Skeletal muscle satellite cell (primary cell): ENCODE measurements around the gene COBLL1.

ENCODE experiments used
- H3K27me3 ChIP-seq: 2 replicates; pipeline ENCODE4 v1.7.0; 2013; ENCODE audit warnings: low read length; ENCODE audit not compliant: control insufficient read depth, insufficient read depth
- H3K36me3 ChIP-seq: 2 replicates; pipeline ENCODE4 v1.7.0; 2013; ENCODE audit warnings: mild to moderate bottlenecking, control low read depth, low read length; ENCODE audit not compliant: insufficient read depth
- H3K4me1 ChIP-seq: 2 replicates; pipeline ENCODE4 v1.7.0; 2013; ENCODE audit warnings: low read length; ENCODE audit not compliant: control insufficient read depth, insufficient read depth
- H3K4me2 ChIP-seq: 2 replicates; pipeline ENCODE4 v1.7.0; 2013; ENCODE audit warnings: mild to moderate bottlenecking, low read length
- H3K4me3 ChIP-seq: 2 replicates; pipeline ENCODE4 v1.7.0; 2013; ENCODE audit warnings: low read length
- H3K9ac ChIP-seq: 2 replicates; pipeline ENCODE4 v1.7.0; 2013; ENCODE audit warnings: mild to moderate bottlenecking, low read depth, low read length, moderate library complexity
- H3K9me3 ChIP-seq: replicated peaks from 2 replicates; pipeline ENCODE4 v1.7.0; 2013; ENCODE audit warnings: mild to moderate bottlenecking, control low read depth, low read length

COBLL1 gene

DNA sequence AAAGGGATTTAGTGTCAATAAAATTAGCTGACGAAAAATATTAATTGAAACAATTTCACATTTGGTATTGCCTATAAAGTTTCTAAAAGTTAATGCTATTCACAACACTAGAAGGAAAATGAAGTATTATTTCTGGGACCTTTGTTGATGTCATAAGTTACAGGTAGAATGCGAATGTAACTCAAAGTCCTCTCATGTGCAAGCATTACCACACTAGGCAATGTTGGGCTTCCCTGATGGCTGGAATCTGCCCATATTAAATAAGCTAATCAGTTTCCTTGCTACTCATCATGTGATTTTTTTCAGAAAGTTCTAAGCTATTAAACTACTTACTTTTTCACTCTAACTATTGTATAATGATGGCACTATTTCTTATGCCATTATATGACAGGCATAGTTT is 44.6 kb downstream of the COBLL1 start:
- Histone ChIP-seq H3K27me3 (no peaks in the 10 kb centered on the region), H3K4me1 (peaks cover 14% of the 10 kb centered on the region), H3K4me3 (no peak overlapping the region), H3K36me3 (no peaks in the 10 kb centered on the region), H3K9ac (no peak overlapping the region), H3K9me3 (no peaks in the 10 kb centered on the region), H3K4me2 (no peak overlapping the region)

DNA sequence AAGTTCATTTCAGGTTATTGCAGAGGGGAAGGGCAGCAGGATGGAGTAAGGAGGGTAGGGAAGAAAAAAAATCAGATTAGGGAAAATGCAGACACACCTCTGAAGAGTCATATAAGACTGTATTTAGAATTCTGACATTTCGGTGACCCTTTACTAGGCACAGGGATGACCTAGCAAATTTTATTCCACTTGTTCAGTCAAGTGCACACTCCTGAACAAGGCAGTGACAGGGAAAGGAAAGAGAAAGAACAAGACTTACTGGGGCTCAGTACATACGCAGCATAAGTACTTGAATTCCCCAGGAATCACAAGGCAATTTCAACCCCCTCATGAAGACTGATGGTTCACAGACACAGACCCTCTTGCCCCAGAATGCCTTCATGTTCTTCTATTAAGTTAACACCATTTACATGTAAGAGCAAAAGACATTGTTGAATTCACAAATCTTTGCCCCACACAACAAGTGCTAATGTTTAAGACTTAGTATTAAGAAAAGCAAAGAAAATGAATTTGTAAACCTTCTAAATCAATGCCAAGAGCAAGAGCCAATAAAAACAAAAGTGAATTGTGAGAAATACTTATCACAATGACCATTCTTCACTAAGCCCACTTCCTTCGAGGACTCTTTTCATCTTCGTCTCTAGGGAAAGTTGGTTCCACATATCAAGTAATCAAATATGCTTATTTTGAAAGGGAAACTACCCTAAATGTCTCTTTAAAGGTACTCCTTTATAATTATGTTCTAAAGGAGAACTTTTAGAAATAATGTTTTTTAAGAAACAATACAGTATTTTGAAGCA is 47.0 kb downstream of the COBLL1 start:
- Histone ChIP-seq H3K4me1 (peaks cover 14% of the 10 kb centered on the region), H3K9me3 (no peaks in the 10 kb centered on the region), H3K4me3 (no peak overlapping the region), H3K27me3 (no peaks in the 10 kb centered on the region), H3K9ac (no peak overlapping the region), H3K36me3 (no peaks in the 10 kb centered on the region), H3K4me2 (no peak overlapping the region)

DNA sequence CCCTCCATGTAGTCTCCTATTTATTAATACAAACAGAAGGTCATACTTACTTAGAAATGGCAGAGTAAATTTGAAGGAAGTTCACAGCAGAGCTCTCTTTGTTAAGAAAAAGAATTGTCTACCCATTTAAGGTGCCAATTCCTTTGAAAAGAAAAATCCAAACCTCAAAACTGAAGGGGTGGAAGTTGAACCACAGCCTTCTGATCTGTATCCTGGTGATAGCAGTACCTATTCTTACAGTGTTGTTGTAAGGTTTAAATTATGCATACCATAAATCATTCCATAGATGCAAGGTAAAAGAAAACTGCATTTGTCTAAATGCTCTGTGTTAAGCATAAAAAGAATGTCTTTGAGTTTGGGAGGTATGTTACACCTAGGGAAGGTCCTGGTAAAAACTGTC is 47.6 kb downstream of the COBLL1 start:
- Histone ChIP-seq H3K4me3 (no peak overlapping the region), H3K9ac (no peak overlapping the region)

DNA sequence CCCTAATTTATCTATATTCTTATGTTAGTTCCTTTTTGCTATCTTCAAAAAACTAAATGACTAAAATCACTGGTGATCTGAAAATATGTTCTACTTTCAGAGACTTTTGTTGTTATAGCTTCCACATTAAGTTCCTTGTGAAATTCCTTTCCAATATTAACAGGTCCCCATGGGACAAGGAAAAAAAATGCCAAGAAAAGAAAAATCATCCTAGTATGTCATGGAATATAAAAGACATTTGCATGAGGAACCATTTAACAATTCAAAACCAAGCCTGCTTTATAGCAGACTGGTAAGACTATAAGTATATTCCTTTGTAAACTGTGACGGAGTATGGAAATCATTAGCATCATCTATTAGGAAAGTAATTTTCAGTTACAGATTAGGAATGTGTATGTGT is 48.1 kb downstream of the COBLL1 start:
- no peak overlapping the region for H3K4me3 ChIP-seq
- H3K9me3 ChIP-seq: no peaks in the 10 kb centered on the region
- H3K36me3 ChIP-seq: no peaks in the 10 kb centered on the region
- H3K27me3 ChIP-seq: no peaks in the 10 kb centered on the region
- H3K9ac ChIP-seq: peak overlapping the region; percentile 41
- H3K4me2 ChIP-seq: no peak overlapping the region
- peaks cover 14% of the 10 kb centered on the region for H3K4me1 ChIP-seq

More for the DNA sequence above, 47.6 kb downstream of the COBLL1 start:
- Histone ChIP-seq H3K27me3 (no peaks in the 10 kb centered on the region), H3K9me3 (no peaks in the 10 kb centered on the region), H3K4me1 (peaks cover 14% of the 10 kb centered on the region), H3K4me2 (no peak overlapping the region), H3K36me3 (no peaks in the 10 kb centered on the region)

- Histone ChIP-seq H3K4me3 (no peak overlapping the region), H3K9ac (peak overlapping the region; percentile 41), H3K9me3 (no peaks in the 10 kb centered on the region), H3K36me3 (no peaks in the 10 kb centered on the region), H3K27me3 (no peaks in the 10 kb centered on the region), H3K4me2 (no peak overlapping the region), H3K4me1 (peaks cover 14% of the 10 kb centered on the region)
Measured at GRCh38 chr2:164792316-164793170, 49.1 kb downstream of the COBLL1 start.

- Histone ChIP-seq H3K9me3 (no peaks in the 10 kb centered on the region), H3K4me3 (no peak overlapping the region), H3K4me1 (peaks cover 27% of the 10 kb centered on the region), H3K4me2 (no peak overlapping the region), H3K9ac (no peak overlapping the region), H3K27me3 (no peaks in the 10 kb centered on the region), H3K36me3 (no peaks in the 10 kb centered on the region)
Measured at GRCh38 chr2:164789968-164790367, 51.7 kb downstream of the COBLL1 start.

DNA sequence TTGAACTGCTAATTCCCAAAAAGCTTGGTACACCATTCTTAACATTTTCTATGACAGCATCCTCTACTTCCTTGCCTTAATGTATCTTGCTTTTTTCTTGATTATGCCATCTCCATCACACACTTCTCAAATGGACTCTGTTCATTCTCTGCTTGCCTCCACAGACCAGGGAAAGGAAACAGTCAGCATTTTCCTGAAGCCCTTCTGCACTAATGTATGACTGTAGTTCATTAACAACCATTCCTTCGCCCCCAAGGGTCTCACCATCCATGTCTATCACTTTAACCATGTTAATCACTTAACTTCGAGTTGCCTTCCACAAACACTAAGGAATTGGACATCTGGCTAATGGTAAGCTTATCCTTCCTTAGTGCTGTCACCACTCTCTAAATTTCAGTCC is 54.8 kb downstream of the COBLL1 start:
- no peak overlapping the region for H3K4me3 ChIP-seq
- H3K4me1 ChIP-seq: peaks cover 13% of the 10 kb centered on the region
- H3K4me2 ChIP-seq: no peak overlapping the region
- no peaks in the 10 kb centered on the region for H3K36me3 ChIP-seq
- H3K9me3 ChIP-seq: no peaks in the 10 kb centered on the region
- H3K9ac ChIP-seq: no peak overlapping the region
- H3K27me3 ChIP-seq: no peaks in the 10 kb centered on the region

DNA sequence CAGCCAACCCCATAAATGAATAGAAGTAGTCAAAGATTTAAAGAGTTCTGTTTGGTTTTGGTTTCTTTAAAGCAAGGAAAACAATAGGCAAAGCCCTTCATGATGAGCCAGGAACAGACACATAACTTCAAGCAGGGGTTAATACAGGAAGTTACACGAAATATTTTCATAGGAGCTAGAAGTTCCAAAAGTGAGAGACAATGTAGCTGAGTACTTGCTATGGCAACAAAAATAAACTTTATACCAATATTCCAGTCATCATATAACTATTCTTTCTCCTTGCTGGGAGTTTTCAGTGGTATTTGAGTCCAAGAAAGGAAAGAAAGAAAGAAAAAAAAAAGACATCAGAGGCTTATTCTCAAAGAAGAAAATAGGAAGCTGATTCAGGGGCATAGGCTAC is 56.2 kb downstream of the COBLL1 start:
- Histone ChIP-seq H3K9ac (peak overlapping the region; percentile 48), H3K36me3 (no peaks in the 10 kb centered on the region), H3K4me2 (peak overlapping the region; percentile 5), H3K4me3 (no peak overlapping the region), H3K9me3 (no peaks in the 10 kb centered on the region), H3K27me3 (no peaks in the 10 kb centered on the region), H3K4me1 (peaks cover 13% of the 10 kb centered on the region)

DNA sequence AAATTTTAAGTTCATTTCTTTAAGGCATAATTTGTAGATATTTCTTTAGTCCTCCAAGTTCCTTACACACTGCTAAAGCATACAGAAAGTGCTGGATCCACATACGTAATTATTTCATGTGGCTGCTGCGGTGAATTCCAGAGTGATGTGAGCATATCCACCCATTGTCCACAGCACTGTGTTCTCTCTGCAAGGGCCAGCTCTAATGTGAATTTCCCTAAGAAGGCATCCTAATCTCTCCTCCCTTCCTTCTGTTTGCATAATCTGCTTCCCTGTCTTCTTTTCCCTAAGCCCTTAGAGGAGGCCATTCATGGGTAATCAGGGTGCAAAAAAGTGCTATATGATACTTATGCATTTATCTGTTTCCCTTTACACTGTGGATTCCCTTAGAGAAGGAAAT is 57.2 kb downstream of the COBLL1 start:
- H3K4me3 ChIP-seq: no peak overlapping the region
- H3K36me3 ChIP-seq: no peaks in the 10 kb centered on the region
- H3K4me1 ChIP-seq: peaks cover 13% of the 10 kb centered on the region
- no peaks in the 10 kb centered on the region for H3K27me3 ChIP-seq
- no peaks in the 10 kb centered on the region for H3K9me3 ChIP-seq
- no peak overlapping the region for H3K4me2 ChIP-seq
- H3K9ac ChIP-seq: no peak overlapping the region

DNA sequence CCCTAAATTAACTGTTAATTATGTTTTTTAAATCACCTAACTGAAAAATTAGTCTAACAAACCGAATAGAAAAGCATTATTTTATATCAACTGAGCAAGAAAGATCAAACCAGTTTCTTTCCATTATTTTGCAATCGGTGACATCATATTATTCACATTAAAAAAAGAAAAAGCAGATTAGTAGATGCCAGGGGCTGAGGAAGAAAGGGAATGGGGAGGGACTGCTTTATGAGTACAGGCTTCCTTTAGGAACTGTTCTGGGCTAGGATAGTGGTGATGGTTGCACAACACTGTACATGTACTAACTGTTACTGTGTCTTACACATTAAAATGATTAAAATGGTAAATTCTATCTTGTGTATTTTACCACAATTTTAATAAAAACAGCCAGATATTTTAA is 59.3 kb downstream of the COBLL1 start:
- H3K36me3 ChIP-seq: no peaks in the 10 kb centered on the region
- no peak overlapping the region for H3K4me2 ChIP-seq
- H3K9me3 ChIP-seq: no peaks in the 10 kb centered on the region
- no peak overlapping the region for H3K9ac ChIP-seq
- H3K27me3 ChIP-seq: no peaks in the 10 kb centered on the region
- H3K4me3 ChIP-seq: no peak overlapping the region
- peaks cover 13% of the 10 kb centered on the region for H3K4me1 ChIP-seq

- Histone ChIP-seq H3K4me2 (no peak overlapping the region), H3K36me3 (no peaks in the 10 kb centered on the region), H3K9me3 (no peaks in the 10 kb centered on the region), H3K9ac (no peak overlapping the region), H3K27me3 (no peaks in the 10 kb centered on the region), H3K4me3 (no peak overlapping the region), H3K4me1 (peaks cover 13% of the 10 kb centered on the region)
Measured at GRCh38 chr2:164781394-164781793, 60.2 kb downstream of the COBLL1 start.
